Smooth muscle cell (in vitro differentiated cells): ENCODE measurements around the gene BMPER. TPM values are rescaled to one million over a fixed set of nuclear protein-coding genes. Genes with fewer than 3 reads are reported as not detected.
A peak's percentile ranks its signal among the peaks of the same experiment; 100 is the strongest.

ENCODE experiments used
- DNase-seq: peaks from one replicate; lab custom pipeline; 2025; ENCODE audit not compliant: unreplicated experiment; lab: John Stamatoyannopoulos, UW
- H2AFZ ChIP-seq: fragments of 200-600 bp; sonication (generic); 2 replicates; pipeline ENCODE4 v1.6.0; 2016; ENCODE audit warnings: antibody characterized with exemption, low read depth, mild to moderate bottlenecking
- H3F3A ChIP-seq: fragments of 200-600 bp; sonication (generic); 2 replicates; pipeline ENCODE4 v1.6.0; 2017; ENCODE audit warnings: antibody characterized with exemption, low read depth
- H3K27ac ChIP-seq: fragments of 200-600 bp; sonication (generic); 2 replicates; pipeline ENCODE4 v1.5.1; 2016; ENCODE audit warnings: low read depth, mild to moderate bottlenecking
- H3K27me3 ChIP-seq: fragments of 200-600 bp; sonication (generic); 2 replicates; pipeline ENCODE4 v1.6.1; 2016; ENCODE audit warnings: low read depth, mild to moderate bottlenecking
- H3K36me3 ChIP-seq: fragments of 200-600 bp; sonication (generic); 2 replicates; pipeline ENCODE4 v1.5.1; 2016; ENCODE audit warnings: low read depth
- H3K4me1 ChIP-seq: fragments of 200-600 bp; sonication (generic); 2 replicates; pipeline ENCODE4 v1.5.1; 2016; ENCODE audit warnings: low read depth
- H3K4me2 ChIP-seq: fragments of 200-600 bp; sonication (generic); 2 replicates; pipeline ENCODE4 v1.6.0; 2016; ENCODE audit warnings: mild to moderate bottlenecking
- H3K4me3 ChIP-seq: fragments of 200-600 bp; sonication (generic); 2 replicates; pipeline ENCODE4 v1.5.1; 2016; ENCODE audit warnings: mild to moderate bottlenecking
- H3K79me2 ChIP-seq: fragments of 200-600 bp; sonication (generic); 2 replicates; pipeline ENCODE4 v1.6.0; 2016; ENCODE audit warnings: low read depth, mild to moderate bottlenecking
- H3K9ac ChIP-seq: fragments of 200-600 bp; sonication (generic); 2 replicates; pipeline ENCODE4 v1.6.0; 2016; ENCODE audit warnings: low read depth
- H3K9me3 ChIP-seq: fragments of 200-600 bp; sonication (generic); replicated peaks from 2 replicates; pipeline ENCODE4 v1.5.1; 2016; ENCODE audit warnings: low read depth
- H4K20me1 ChIP-seq: fragments of 200-600 bp; sonication (generic); 2 replicates; pipeline ENCODE4 v1.6.0; 2016; ENCODE audit warnings: low read depth
- WGBS: methylation state at CpG from one replicate; pipeline ENCODE4 v1.1.7; 2016; ENCODE audit warnings: low lambda C conversion rate; 5-methylcytosine and 5-hydroxymethylcytosine counted together
- polyA plus RNA-seq: library from polyadenylated mRNA; unstranded; fragments of >200 nt; fragmentation: Nextera tagmentation; extraction: Ambion mirVana; gene quantifications from 2 replicates; pipeline ENCODE4 v1.2.1, GENCODE V29; 2016
- total RNA-seq: library from RNA; depleted of rRNA; stranded (reverse); fragments of >200 nt; gene quantifications from 2 replicates; pipeline ENCODE4 v1.2.3, GENCODE V29; 2014
- TF ChIP-seq, protein P1 (sequence below): fragments of 200-600 bp; sonication (generic); IDR thresholded peaks from 2 replicates; pipeline ENCODE4 v1.5.1; 2017; ENCODE audit warnings: borderline replicate concordance, mild to moderate bottlenecking, antibody characterized with exemption; ENCODE audit not compliant: insufficient read depth, poor library complexity, severe bottlenecking

Gene BMPER
- total and polyA plus RNA-seq, 2 experiments from 2014 or later: 3.0 to 21.9 TPM

DNA sequence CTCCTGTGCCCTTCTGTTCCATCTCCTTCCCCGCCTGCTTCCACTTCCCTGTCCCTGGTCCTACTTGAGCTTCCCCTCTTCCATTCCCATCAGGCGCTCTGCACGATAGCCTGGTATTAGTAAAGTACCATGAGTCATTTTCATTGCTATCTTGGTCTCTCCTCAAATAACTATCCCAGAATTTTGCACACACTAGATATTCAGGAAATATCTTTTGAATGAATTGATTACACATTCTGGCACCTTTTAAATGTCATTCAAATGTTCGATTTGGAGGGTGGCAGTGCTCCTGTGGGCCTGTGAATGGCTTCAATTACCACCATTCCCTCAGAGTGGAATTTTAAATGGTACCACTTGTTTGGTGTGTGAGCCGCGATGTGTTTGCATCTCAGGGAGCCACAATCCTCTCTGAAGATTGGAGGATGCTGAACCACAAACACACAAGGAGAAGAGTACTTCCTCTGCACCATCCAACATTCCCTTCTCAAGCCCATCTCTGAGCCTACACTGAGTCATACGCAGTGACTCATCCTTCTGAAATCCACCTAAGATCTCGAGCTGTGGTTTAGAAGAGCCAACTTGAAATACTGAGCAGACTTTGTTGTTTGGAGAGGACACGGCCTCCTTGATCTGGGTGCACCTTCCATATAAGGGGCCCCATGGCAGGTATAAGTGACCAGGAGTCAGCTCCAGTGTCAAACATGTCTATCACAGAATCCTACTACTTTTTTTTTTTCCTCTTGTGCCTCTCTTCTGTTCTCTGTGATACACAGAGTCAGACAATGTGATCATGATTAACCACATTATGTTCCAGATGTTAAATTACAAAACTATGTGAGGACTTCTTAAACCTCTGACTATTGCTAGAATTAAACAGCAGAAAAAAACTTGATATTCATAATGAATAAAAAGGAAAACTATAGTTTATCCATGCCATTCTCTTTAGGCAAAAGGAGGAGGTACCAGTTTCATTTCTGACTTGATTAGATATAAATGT is 81.9 kb downstream of the BMPER start:
- TF ChIP-seq, protein P1, sequence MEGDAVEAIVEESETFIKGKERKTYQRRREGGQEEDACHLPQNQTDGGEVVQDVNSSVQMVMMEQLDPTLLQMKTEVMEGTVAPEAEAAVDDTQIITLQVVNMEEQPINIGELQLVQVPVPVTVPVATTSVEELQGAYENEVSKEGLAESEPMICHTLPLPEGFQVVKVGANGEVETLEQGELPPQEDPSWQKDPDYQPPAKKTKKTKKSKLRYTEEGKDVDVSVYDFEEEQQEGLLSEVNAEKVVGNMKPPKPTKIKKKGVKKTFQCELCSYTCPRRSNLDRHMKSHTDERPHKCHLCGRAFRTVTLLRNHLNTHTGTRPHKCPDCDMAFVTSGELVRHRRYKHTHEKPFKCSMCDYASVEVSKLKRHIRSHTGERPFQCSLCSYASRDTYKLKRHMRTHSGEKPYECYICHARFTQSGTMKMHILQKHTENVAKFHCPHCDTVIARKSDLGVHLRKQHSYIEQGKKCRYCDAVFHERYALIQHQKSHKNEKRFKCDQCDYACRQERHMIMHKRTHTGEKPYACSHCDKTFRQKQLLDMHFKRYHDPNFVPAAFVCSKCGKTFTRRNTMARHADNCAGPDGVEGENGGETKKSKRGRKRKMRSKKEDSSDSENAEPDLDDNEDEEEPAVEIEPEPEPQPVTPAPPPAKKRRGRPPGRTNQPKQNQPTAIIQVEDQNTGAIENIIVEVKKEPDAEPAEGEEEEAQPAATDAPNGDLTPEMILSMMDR: no peak
- H2AFZ ChIP-seq: peak overlapping the region; percentile 0
- H3K4me3 ChIP-seq: no peak overlapping the region

GRCh38 chr7:33996899-33997298 is 91.6 kb downstream of the BMPER start:
- Histone ChIP-seq H3K4me1 (no peaks in the 10 kb centered on the region), H3K36me3 (no peaks in the 10 kb centered on the region), H3K27me3 (no peaks in the 10 kb centered on the region), H2AFZ (no peak overlapping the region), H3K9ac (no peak overlapping the region), H3K79me2 (no peaks in the 10 kb centered on the region), H3K4me2 (no peak overlapping the region), H3F3A (no peaks in the 10 kb centered on the region), H3K4me3 (no peak overlapping the region), H3K27ac (no peak overlapping the region), H3K9me3 (no peaks in the 10 kb centered on the region), H4K20me1 (no peaks in the 10 kb centered on the region)
- TF ChIP-seq, protein P1: no peak
- no peak for DNase-seq
- 100% methylated on average over 1 of the region's 1 CpG for WGBS

More for the DNA sequence above, 81.9 kb downstream of the BMPER start:
- Histone ChIP-seq H3K79me2 (no peaks in the 10 kb centered on the region), H3K27ac (peak overlapping the region; percentile 90), H3K4me2 (peak overlapping the region; percentile 19), H3K4me1 (no peaks in the 10 kb centered on the region), H3K9me3 (no peaks in the 10 kb centered on the region), H3K36me3 (no peaks in the 10 kb centered on the region), H4K20me1 (no peaks in the 10 kb centered on the region), H3K27me3 (no peaks in the 10 kb centered on the region), H3K9ac (peak overlapping the region; percentile 51), H3F3A (peaks cover 25% of the 10 kb centered on the region)
- no peak for DNase-seq
- 14% methylated on average over 9 of the region's 9 CpGs for WGBS

- H3K79me2 ChIP-seq: no peaks in the 10 kb centered on the region
- DNase-seq: no peak
- H2AFZ ChIP-seq: no peak overlapping the region
- H3K27ac ChIP-seq: no peak overlapping the region
- no peaks in the 10 kb centered on the region for H3F3A ChIP-seq
- peaks cover 7% of the 10 kb centered on the region for H3K9me3 ChIP-seq
- H3K9ac ChIP-seq: no peak overlapping the region
- H3K27me3 ChIP-seq: no peaks in the 10 kb centered on the region
- 83% methylated on average over 6 of the region's 6 CpGs for WGBS
- H3K36me3 ChIP-seq: no peaks in the 10 kb centered on the region
- H4K20me1 ChIP-seq: no peaks in the 10 kb centered on the region
- TF ChIP-seq, protein P1: no peak
- no peak overlapping the region for H3K4me2 ChIP-seq
- H3K4me3 ChIP-seq: no peak overlapping the region
- H3K4me1 ChIP-seq: no peaks in the 10 kb centered on the region
Measured at GRCh38 chr7:33998476-33998875, 93.1 kb downstream of the BMPER start.
